Psoas muscle (tissue), 8 donors: Measurements from ENCODE around the gene REELD1. TPM values are rescaled to one million over a fixed set of nuclear protein-coding genes. Genes with fewer than 3 reads are reported as not detected.
A peak's percentile ranks its signal among the peaks of the same experiment; 100 is the strongest.

Experiments
- ATAC-seq, 4 donors: fragments of 200-7000 bp; cut with Tn5 transposase; one replicate each; pipeline ENCODE4 v1.9.1; 2020; ENCODE audit warnings: moderate library complexity in 3 of 4, mild to moderate bottlenecking in 2 of 4
- DNase-seq, 2 donors: peaks; one replicate each; pipeline ENCODE4 v3.0.0-alpha.2; 2020
- H3K27ac ChIP-seq: fragments of 200-600 bp; one replicate; pipeline ENCODE4 v1.8.0; 2022
- H3K27me3 ChIP-seq, 3 donors: fragments of 200-600 bp in 1 of 3; one replicate each; pipeline versions ENCODE4 v1.6.1 to v1.8.0; 2013 to 2022; ENCODE audit warnings: low read length in 2 of 3, mild to moderate bottlenecking in 2 of 3, moderate library complexity in 1 of 3; ENCODE audit not compliant: insufficient read depth in 3 of 3
- H3K36me3 ChIP-seq, 2 donors: fragments of 200-600 bp in 1 of 2; one replicate each; pipeline versions ENCODE4 v1.6.1 to v1.8.0; 2013 to 2022; ENCODE audit warnings: low read depth in 1 of 2, mild to moderate bottlenecking in 1 of 2, moderate library complexity in 1 of 2; ENCODE audit not compliant: insufficient read depth in 1 of 2
- H3K4me1 ChIP-seq: fragments of 200-600 bp; one replicate; pipeline ENCODE4 v1.8.0; 2022
- H3K4me3 ChIP-seq: fragments of 200-600 bp; one replicate; pipeline ENCODE4 v1.8.0; 2022; ENCODE audit warnings: mild to moderate bottlenecking
- H3K9me3 ChIP-seq: fragments of 200-600 bp; one replicate; pipeline ENCODE4 v1.8.0; 2022
- CTCF ChIP-seq: fragments of 200-600 bp; IDR thresholded peaks from one replicate; pipeline ENCODE4 v1.8.0; 2022; ENCODE audit warnings: antibody characterized with exemption
- WGBS, 3 donors: extraction: QIAGEN DNeasy Blood & Tissue Kit; methylation state at CpG; one replicate each; pipeline versions ENCODE4 v1.1.6 to v1.1.7; 2013; 5-methylcytosine and 5-hydroxymethylcytosine counted together
- intact Hi-C, 2 donors: fragments of 100-400 bp; cut with DNase I; formaldehyde crosslinking; loops; one replicate each; pipeline versions ENCODE4 v1.11.0 to v1.14.2; 2022
- polyA plus RNA-seq, 3 donors: library from polyadenylated mRNA; stranded (reverse); fragments of 200-250 nt; gene quantifications; one replicate each; pipeline ENCODE4 v1.2.3, GENCODE V29; 2013
- total RNA-seq, 4 donors: library from RNA; stranded (reverse); fragmentation: NEBNext Ultra II Directional in 2 of 4; extraction: Animal tissue kit (Norgen Biotek cat#: 25700) in 2 of 4; gene quantifications; one replicate each; pipeline versions ENCODE4 v1.2.1 to v1.2.4, GENCODE V29; 2021 to 2023
- donor health status: healthy with polysubstance abuse.
- donor health status: DM: no; HTN: no; CAD: no; lungs with moderate emphysema.
- donor health status: Bipolar disorder and iron deficiency.
- donor health status: healthy.
- donor health status: DM: yes; HTN: yes; CAD: no.
- donor health status: DM: no; HTN: no; CAD: no.
- donor health status: DM: no; HTN: no; CAD: no.
- donor health status: DM: yes; HTN: yes; CAD: no.

REELD1 gene
- total and polyA plus RNA-seq, 7 donors = 0.03 to 0.46 (median 0.10) TPM; not detected in 4

- Histone ChIP-seq H3K4me3 (no peak overlapping the region), H3K27me3 (no peaks in the 10 kb centered on the region), H3K4me1 (no peaks in the 10 kb centered on the region), H3K36me3 (no peaks in the 10 kb centered on the region), H3K27ac (no peak overlapping the region), H3K9me3 (peaks cover 3% of the 10 kb centered on the region)
- no peak for DNase-seq
- no peak for ATAC-seq
- no peak for TF ChIP-seq CTCF
- intact Hi-C loops = no loop called here
These were observed 15.1 kb downstream of the REELD1 start for GRCh38 chr4:146229406-146229805.

DNA sequence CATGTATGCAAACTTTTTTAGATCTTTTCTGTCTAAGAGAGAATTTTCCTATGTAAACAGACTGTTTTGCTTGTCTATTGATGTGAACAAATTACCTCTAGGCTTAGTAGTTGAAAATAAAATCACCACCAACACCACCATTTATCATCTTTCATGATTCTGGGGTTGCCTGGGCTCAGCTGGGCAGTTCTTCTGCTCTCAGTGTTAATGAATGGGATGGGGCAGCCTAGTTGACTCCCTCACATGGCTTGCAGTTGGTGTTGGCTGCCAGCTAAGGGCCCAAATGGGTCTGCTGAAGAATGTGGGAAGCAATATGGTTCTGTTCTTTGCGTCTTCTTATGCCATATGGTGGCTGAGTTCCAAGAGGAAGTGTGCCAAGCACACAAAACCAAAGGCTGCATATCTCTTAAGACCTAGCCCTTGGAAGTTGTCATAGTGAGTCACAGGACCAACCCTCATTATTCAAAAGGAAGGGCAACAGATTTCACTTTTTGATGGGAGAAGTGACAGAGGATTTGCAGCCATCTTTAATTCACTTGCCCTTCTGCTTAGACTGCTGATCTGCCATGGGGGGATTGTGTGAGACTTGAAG is 17.9 kb downstream of the REELD1 start:
- 72 to 80% (median 73%) methylated on average over 1 of the region's 1 CpG for WGBS, 3 donors
- H3K36me3 ChIP-seq = no peaks in the 10 kb centered on the region
- H3K4me3 ChIP-seq = no peak overlapping the region
- H3K27ac ChIP-seq = no peak overlapping the region
- peaks cover 3% of the 10 kb centered on the region for H3K9me3 ChIP-seq
- no peaks in the 10 kb centered on the region for H3K4me1 ChIP-seq
- H3K27me3 ChIP-seq = no peaks in the 10 kb centered on the region
- ATAC-seq = no peak
- no peak for DNase-seq
- intact Hi-C loops = no loop called here
- no peak for TF ChIP-seq CTCF

DNA sequence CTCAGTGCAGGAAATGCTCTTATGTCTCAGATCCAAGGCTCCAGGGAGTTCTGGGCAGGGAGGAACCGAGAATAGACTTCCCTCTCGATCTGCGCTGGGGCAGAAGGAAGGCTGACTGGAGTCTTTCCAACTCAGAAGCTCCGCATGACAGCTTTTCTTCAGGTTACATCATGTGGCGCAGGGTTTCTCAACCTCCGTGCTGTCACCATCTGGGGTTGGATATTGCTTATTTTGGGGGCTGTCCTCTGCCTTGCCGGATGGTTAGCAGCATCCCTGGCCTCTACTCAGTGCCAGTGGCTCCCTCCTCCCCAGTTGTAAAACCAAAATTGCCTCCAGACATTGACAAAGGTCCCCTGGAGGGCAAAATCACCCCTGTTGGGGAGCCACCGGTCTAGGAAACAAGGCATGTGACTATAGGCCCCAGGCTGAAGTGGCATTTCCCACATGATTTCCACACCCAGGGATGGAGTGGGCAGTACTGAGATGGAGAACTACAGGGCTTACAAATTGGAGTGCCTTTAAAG is 21.4 kb downstream of the REELD1 start:
- Histone ChIP-seq H3K27me3 (no peaks in the 10 kb centered on the region), H3K9me3 (peaks cover 3% of the 10 kb centered on the region), H3K4me1 (no peaks in the 10 kb centered on the region), H3K36me3 (no peaks in the 10 kb centered on the region), H3K4me3 (no peak overlapping the region), H3K27ac (no peak overlapping the region)
- TF ChIP-seq CTCF = no peak
- ATAC-seq (peak in 3 of 4 donors; percentile 32 to 46 (median 40)), DNase-seq (no peak)
- 44 to 67% (median 65%) methylated on average over 8 of the region's 8 CpGs for WGBS, 3 donors
- intact Hi-C loops = no loop called here

DNA sequence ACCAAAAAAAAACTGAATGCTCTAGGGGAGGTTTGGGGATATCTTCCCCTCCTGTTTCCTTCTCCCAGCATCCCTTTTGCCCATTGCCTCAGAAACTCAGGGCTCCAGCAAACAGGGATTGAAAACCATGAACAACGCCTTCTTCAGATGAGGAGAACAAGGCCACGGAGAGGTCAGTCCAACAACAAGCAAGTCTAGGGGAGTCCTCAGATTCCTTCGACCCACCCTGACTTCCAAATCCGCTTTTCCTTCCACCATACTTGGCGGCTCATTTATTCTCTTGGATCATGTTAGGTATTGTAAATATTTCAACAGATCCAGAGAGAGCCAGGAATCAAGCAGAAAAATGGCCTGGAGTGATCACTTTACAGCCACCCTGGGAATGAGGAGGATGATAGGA is 21.9 kb downstream of the REELD1 start:
- TF ChIP-seq CTCF = no peak
- Histone ChIP-seq H3K27me3 (no peaks in the 10 kb centered on the region), H3K4me3 (no peak overlapping the region), H3K4me1 (no peaks in the 10 kb centered on the region), H3K36me3 (no peaks in the 10 kb centered on the region), H3K9me3 (peaks cover 3% of the 10 kb centered on the region), H3K27ac (no peak overlapping the region)
- DNase-seq = no peak
- WGBS, 3 donors = 66 to 81% (median 66%) methylated on average over 5 of the region's 5 CpGs
- ATAC-seq = no peak
- intact Hi-C loops = no loop called here

GRCh38 chr4:146237092-146237491 is 22.8 kb downstream of the REELD1 start:
- H3K9me3 ChIP-seq = peaks cover 2% of the 10 kb centered on the region
- H3K4me3 ChIP-seq = no peak overlapping the region
- H3K27ac ChIP-seq = no peak overlapping the region
- H3K4me1 ChIP-seq = peaks cover 3% of the 10 kb centered on the region
- no peaks in the 10 kb centered on the region for H3K36me3 ChIP-seq
- TF ChIP-seq CTCF = no peak
- intact Hi-C loops = no loop called here
- DNase-seq (no peak), ATAC-seq (no peak)
- WGBS, 3 donors = 79 to 81% (median 81%) methylated on average over 6 of the region's 6 CpGs
- H3K27me3 ChIP-seq = no peaks in the 10 kb centered on the region
